Upper lobe of left lung (tissue), 4 donors: ENCODE data around the gene AP3S2.

Source experiments
- POLR2A ChIP-seq, 4 donors: fragments of 450-650 bp; IDR thresholded peaks; one replicate each; pipeline ENCODE4 v1.5.1; 2016 to 2017; ENCODE audit warnings: antibody characterized with exemption in 4 of 4, mild to moderate bottlenecking in 2 of 4
- POLR2AphosphoS5 ChIP-seq, 2 donors: sonication (generic); formaldehyde crosslinking; IDR thresholded peaks; one replicate each; pipeline ENCODE4 v1.5.1; 2017; ENCODE audit warnings: antibody characterized with exemption in 2 of 2
- TF ChIP-seq, protein P1 (sequence below), 6 experiments: fragments of 450-650 bp in 4 of 6; fragments of 200-600 bp in 2 of 6; sonication (generic) in 2 of 6; IDR thresholded peaks; one replicate each; pipeline ENCODE4 v1.5.1; 2016 to 2019; ENCODE audit warnings: antibody characterized with exemption in 6 of 6

DNA sequence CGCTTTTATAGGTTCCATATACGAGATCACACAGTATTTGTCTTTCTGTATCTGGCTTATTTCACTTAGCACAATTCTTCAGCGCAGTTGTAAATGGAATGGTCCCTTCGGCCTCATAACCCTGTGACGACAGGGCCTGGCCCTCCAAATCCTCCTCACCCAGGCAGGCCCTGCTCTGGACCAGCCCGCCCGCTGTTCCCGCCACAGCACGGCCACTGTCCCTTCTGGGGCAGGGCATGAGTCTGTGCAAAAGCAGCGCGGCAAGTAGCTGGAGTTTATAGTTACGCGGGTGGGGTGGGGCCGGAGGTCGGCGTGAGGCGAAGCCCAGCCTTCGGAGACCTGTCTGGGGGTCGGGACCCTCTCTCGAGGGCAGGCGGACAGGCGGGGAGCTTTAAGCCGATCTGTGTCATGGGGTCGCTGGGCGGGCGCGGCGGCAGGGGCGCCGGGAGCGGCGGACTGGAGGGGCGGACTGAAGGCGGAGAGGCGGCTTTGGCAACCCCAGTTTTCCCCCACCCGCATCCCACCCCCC, 18.4 kb upstream of the AP3S2 start:
- TF ChIP-seq, protein P1, sequence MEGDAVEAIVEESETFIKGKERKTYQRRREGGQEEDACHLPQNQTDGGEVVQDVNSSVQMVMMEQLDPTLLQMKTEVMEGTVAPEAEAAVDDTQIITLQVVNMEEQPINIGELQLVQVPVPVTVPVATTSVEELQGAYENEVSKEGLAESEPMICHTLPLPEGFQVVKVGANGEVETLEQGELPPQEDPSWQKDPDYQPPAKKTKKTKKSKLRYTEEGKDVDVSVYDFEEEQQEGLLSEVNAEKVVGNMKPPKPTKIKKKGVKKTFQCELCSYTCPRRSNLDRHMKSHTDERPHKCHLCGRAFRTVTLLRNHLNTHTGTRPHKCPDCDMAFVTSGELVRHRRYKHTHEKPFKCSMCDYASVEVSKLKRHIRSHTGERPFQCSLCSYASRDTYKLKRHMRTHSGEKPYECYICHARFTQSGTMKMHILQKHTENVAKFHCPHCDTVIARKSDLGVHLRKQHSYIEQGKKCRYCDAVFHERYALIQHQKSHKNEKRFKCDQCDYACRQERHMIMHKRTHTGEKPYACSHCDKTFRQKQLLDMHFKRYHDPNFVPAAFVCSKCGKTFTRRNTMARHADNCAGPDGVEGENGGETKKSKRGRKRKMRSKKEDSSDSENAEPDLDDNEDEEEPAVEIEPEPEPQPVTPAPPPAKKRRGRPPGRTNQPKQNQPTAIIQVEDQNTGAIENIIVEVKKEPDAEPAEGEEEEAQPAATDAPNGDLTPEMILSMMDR (IDR thresholded peaks at IDR 0.05) = no peak
- TF ChIP-seq POLR2AphosphoS5 (IDR thresholded peaks at IDR 0.05) = peak in 1 of 2 donors; percentile 15
- TF ChIP-seq POLR2A (IDR thresholded peaks at IDR 0.05) = peak in 1 of 4 donors; percentile 15
